NOMO-1 treated with DMSO at 0.1 percent for 48 hours (cell line): ENCODE measurements around the gene UBXN4.
"Not testable (repeated sequence)": the region's sequence is repeated elsewhere in the genome, so short reads cannot be mapped to it uniquely, and the experiment has no call there.

ENCODE experiments used
- DNase-seq: peaks from one replicate; lab custom pipeline; 2025; ENCODE audit not compliant: unreplicated experiment; lab: John Stamatoyannopoulos, UW

Gene UBXN4, protein sequence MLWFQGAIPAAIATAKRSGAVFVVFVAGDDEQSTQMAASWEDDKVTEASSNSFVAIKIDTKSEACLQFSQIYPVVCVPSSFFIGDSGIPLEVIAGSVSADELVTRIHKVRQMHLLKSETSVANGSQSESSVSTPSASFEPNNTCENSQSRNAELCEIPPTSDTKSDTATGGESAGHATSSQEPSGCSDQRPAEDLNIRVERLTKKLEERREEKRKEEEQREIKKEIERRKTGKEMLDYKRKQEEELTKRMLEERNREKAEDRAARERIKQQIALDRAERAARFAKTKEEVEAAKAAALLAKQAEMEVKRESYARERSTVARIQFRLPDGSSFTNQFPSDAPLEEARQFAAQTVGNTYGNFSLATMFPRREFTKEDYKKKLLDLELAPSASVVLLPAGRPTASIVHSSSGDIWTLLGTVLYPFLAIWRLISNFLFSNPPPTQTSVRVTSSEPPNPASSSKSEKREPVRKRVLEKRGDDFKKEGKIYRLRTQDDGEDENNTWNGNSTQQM

GRCh38 chr2:135741395-135742324, at the start of gene UBXN4:
UBXN4 (plus strand) TSS chr2:135741855; CDS start chr2:135741930, 75 bp downstream.
- peak; percentile 98 for DNase-seq

- DNase-seq = no peak
Observed at GRCh38 chr2:135694711-135695110, 46.9 kb upstream of the UBXN4 start.

DNA sequence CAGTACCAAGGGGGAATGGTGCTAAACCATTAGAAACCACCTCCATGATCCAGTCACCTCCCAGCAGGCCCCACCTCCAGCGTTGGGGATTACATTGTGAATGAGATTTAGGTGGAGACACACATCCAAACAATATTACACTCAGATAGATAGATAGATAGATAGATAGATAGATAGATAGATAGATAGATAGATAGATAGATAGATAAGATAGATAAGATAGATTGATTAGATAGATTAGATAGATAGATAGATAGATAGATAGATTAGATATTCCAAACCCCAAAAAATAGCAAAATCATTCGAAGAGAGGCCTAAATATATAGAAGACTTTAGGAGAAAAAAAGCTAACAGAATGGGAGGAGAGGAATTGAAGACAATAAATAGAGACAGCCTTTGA, 42.8 kb upstream of the UBXN4 start:
- no peak for DNase-seq

- DNase-seq = no peak
Observed at GRCh38 chr2:135701442-135701841, 40.2 kb upstream of the UBXN4 start.

GRCh38 chr2:135703300-135703699, 38.4 kb upstream of the UBXN4 start:
- no peak for DNase-seq

- DNase-seq = not testable (repeated sequence)
Observed at GRCh38 chr2:135704075-135704474, 37.6 kb upstream of the UBXN4 start.

DNA sequence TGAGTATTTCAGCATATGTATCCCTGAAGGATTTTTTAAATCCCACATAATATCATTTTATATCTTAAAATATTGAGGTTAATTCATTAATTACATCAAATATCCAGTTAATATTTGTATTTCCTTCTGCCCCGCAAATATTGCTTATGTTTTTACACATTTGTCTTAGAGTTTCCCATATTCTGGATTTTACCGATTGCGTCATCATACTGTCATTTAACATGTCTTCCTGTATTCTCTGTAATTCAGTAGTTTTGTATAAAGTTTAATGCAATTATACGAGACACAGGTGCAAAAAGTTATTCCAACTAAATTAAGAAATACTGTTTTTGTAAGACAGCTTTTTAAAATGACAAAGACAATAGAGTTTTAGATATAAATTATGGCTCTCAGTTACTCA, 33.5 kb upstream of the UBXN4 start:
- DNase-seq = no peak

GRCh38 chr2:135709992-135710391, 31.7 kb upstream of the UBXN4 start:
- DNase-seq = peak; percentile 46

DNA sequence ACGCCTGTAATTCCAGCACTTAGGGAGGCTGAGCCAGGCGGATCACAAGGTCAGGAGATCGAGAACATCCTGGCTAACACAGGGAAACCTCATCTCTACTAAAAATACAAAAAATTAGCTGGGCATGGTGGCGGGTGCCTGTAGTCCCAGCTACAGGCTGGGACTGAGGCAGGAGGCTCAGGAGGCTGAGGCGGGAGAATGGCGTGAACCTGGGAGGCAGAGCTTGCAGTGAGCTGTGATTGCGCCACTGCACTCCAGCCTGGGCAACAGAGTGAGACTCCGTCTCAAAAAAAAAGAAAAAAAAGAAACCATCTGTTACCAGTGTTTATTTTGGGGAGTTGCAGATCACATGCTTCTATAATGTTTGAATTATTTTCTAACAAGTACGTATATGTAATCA, 26.6 kb upstream of the UBXN4 start:
- DNase-seq = not testable (repeated sequence)

- no peak for DNase-seq
Observed at GRCh38 chr2:135728064-135728743, 13.5 kb upstream of the UBXN4 start.

GRCh38 chr2:135732561-135732960, 9.1 kb upstream of the UBXN4 start:
- DNase-seq = no peak

- no peak for DNase-seq
Observed at GRCh38 chr2:135733045-135733444, 8.6 kb upstream of the UBXN4 start.

DNA sequence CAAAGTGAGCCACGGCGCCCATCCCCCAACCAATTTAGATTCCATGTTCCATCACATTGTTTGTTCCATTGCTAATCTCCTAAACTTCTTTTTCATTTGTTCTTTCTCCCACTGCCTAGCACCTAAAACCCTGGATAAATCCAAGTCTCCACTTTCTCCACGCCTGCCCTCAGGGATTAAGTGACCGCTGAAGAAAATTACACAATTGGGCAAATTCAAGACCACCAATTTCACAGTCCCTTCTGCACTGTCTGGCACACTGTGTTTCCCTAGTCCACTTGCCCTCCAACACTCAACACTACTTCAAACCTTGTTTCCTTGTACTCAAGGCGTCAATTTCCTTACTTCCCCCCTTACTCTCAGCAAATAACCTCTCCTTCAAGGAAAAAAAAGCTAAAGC, 5.1 kb upstream of the UBXN4 start:
- DNase-seq = no peak

- DNase-seq = no peak
Observed at GRCh38 chr2:135740206-135740605, 1.4 kb upstream of the UBXN4 start.

DNA sequence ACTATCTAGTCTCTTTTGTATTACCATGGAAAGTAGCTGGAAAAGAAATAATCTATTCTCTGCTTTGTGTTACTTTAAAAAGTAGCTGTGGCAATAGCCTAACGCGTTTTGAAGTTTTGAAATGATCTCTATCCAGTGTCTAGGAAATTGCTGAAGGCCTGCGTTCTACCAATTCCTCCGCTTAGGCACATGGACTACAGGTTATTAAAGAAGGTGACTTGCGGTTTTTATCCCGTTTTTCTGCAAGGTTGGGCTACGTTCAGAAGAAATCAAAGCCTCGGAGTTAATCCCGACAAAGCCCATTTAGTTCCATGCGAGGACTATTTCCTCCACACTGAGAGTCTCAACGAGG, 636 bp upstream of the UBXN4 start:
- no peak for DNase-seq

- DNase-seq = peak; percentile 69
Observed at GRCh38 chr2:135742325-135742757, 686 bp downstream of the UBXN4 start.

DNA sequence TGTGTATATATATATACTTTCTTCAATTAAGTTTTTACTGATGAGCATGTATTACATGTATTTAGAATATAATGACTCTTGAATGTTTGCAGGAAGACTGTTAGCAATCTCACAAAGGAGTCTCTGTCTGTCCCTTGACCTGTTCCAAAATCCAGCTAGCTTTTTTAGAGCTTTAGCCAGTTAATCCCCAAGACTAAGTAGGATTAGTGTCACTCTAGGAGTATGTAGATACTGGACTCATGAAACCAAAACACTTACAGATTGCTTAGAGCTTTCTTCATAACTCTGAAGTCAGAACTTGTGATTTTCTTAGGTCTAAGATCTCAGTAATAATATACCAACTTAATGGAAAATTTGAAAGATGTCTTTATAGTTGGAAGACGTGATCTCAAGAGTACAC, 2.2 kb downstream of the UBXN4 start:
- DNase-seq = no peak

GRCh38 chr2:135744760-135745314, 3.2 kb downstream of the UBXN4 start:
- DNase-seq = peak; percentile 7

DNA sequence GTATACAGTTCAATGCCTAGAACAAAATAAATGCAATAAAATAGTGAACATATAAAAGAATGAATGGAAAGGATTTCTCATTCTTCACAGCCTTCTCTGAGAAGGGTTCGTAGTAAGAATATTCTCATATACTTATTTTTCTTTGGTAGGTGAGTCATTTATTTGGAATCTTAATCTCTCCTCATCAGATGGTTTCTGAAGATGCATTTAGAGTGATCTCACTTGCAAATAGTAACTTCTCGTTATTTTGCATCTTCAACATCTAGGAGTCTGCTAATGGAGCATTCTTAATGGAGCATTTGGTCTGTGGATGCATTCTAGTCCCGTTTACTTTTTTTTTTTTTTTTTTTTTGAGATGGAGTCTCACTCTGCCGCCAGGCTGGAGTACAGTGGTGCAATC, 3.9 kb downstream of the UBXN4 start:
- DNase-seq = no peak

- DNase-seq = no peak
Observed at GRCh38 chr2:135755573-135755972, 13.9 kb downstream of the UBXN4 start.

- DNase-seq = no peak
Observed at GRCh38 chr2:135756692-135757091, 15.0 kb downstream of the UBXN4 start.
